Measurements from ENCODE around the gene TH.

GRCh38 chr11:2169005-2169378, 2.6 kb downstream of the TH start:
- TF ChIP-seq EZH2phosphoT487 (IDR thresholded peaks at IDR 0.05; ENCODE audit: borderline replicate concordance, low read length): no peak
- TF ChIP-seq CTCF (IDR thresholded peaks at IDR 0.05; ENCODE audit: low read depth, low read length, poor library complexity, severe bottlenecking): no peak

All from DOHH2 (cell line).